Thyroid gland (tissue), 4 donors: ENCODE results near the gene FTCD. TPM values are rescaled to one million over a fixed set of nuclear protein-coding genes. Genes with fewer than 3 reads are reported as not detected.

Experiments used
- DNase-seq, 2 donors: peaks; one replicate each; pipeline ENCODE4 v3.0.0-alpha.2; 2019
- H3K27ac ChIP-seq, 3 donors: fragments of 200-600 bp; sonication (generic); 1 replicate in 2 of 3; 2 replicates in 1 of 3; pipeline ENCODE4 v1.5.1; 2016 to 2019; ENCODE audit warnings: mild to moderate bottlenecking in 1 of 3, moderate library complexity in 1 of 3
- H3K27me3 ChIP-seq: fragments of 200-600 bp; sonication (generic); one replicate; pipeline ENCODE4 v1.5.1; 2019
- H3K36me3 ChIP-seq, 2 donors: fragments of 200-600 bp; sonication (generic); one replicate each; pipeline ENCODE4 v1.5.1; 2016 to 2019
- H3K4me1 ChIP-seq, 2 donors: fragments of 200-600 bp; sonication (generic); one replicate each; pipeline ENCODE4 v1.5.1; 2017 to 2019
- H3K4me3 ChIP-seq, 3 donors: fragments of 200-600 bp; sonication (generic); replicated peaks in 1 of 3; 1 replicate in 2 of 3; 2 replicates in 1 of 3; pipeline ENCODE4 v1.5.1; 2016; ENCODE audit warnings: mild to moderate bottlenecking in 1 of 3
- H3K9me3 ChIP-seq: fragments of 200-600 bp; sonication (generic); one replicate; pipeline ENCODE4 v1.5.1; 2017
- CTCF ChIP-seq, 6 experiments: fragments of 200-600 bp in 3 of 6; fragments of 450-650 bp in 3 of 6; sonication (generic) in 3 of 6; IDR thresholded peaks; one replicate each; pipeline ENCODE4 v1.5.1; 2016 to 2019; ENCODE audit warnings: antibody characterized with exemption in 6 of 6, mild to moderate bottlenecking in 2 of 6, inconsistent platforms in 1 of 6, moderate library complexity in 1 of 6
- POLR2A ChIP-seq, 2 donors: fragments of 450-650 bp; IDR thresholded peaks; one replicate each; pipeline ENCODE4 v1.6.1; 2017; ENCODE audit warnings: antibody characterized with exemption in 2 of 2, mild to moderate bottlenecking in 2 of 2, moderate library complexity in 1 of 2
- WGBS, 2 donors: methylation state at CpG; one replicate each; pipeline ENCODE4 v1.1.5; 2017; 5-methylcytosine and 5-hydroxymethylcytosine counted together
- intact Hi-C: fragments of 100-400 bp; cut with DNase I; formaldehyde crosslinking; loops from one replicate; pipeline ENCODE4 v1.15.1; 2023
- total RNA-seq, 4 donors: library from RNA; depleted of rRNA; stranded (reverse); fragments of >200 nt; gene quantifications; one replicate each; pipeline ENCODE4 v1.2.3, GENCODE V29; 2016

Gene FTCD
- total RNA-seq, 4 donors from 2014 or later: 0.78 to 1.2 (median 0.94) TPM; not detected in 1

GRCh38 chr21:46199436-46200373 lies 44.3 kb upstream of the FTCD start:
- peak in 1 of 2 donors; percentile 0 for DNase-seq
- 81 to 87% methylated on average over 13 of the region's 13 CpGs for WGBS, 2 donors
- no peaks in the 10 kb centered on the region for H3K27me3 ChIP-seq
- intact Hi-C loops: no loop called here
- H3K27ac ChIP-seq: no peak overlapping the region
- H3K4me3 ChIP-seq: no peak overlapping the region
- H3K9me3 ChIP-seq: no peaks in the 10 kb centered on the region
- H3K4me1 ChIP-seq: no peaks in the 10 kb centered on the region
- peaks cover 14 to 19% of the 10 kb centered on the region in 2 donors for H3K36me3 ChIP-seq
- no peak for TF ChIP-seq POLR2A (IDR thresholded peaks at IDR 0.05)
- no peak for TF ChIP-seq CTCF (IDR thresholded peaks at IDR 0.05)

- TF ChIP-seq POLR2A (IDR thresholded peaks at IDR 0.05) (no peak), CTCF (IDR thresholded peaks at IDR 0.05) (no peak)
- 87 to 91% methylated on average over 17 to 20 of the region's 20 CpGs for WGBS, 2 donors
- no peaks in the 10 kb centered on the region for H3K4me1 ChIP-seq
- no peaks in the 10 kb centered on the region for H3K27me3 ChIP-seq
- no peak overlapping the region for H3K4me3 ChIP-seq
- intact Hi-C loops: no loop called here
- H3K27ac ChIP-seq: no peak overlapping the region
- no peak for DNase-seq
- peaks cover 20 to 28% of the 10 kb centered on the region in 2 donors for H3K36me3 ChIP-seq
- H3K9me3 ChIP-seq: no peaks in the 10 kb centered on the region
These were observed 41.4 kb upstream of the FTCD start for GRCh38 chr21:46196733-46197132.

GRCh38 chr21:46195595-46196195 lies 40.3 kb upstream of the FTCD start:
- Histone ChIP-seq H3K4me3 (no peak overlapping the region), H3K27ac (no peak overlapping the region), H3K27me3 (no peaks in the 10 kb centered on the region), H3K36me3 (peaks cover 20 to 28% of the 10 kb centered on the region in 2 donors), H3K4me1 (no peaks in the 10 kb centered on the region), H3K9me3 (no peaks in the 10 kb centered on the region)
- WGBS, 2 donors: 87 to 90% methylated on average over 13 to 20 of the region's 20 CpGs
- DNase-seq: no peak
- intact Hi-C loops: no loop called here
- TF ChIP-seq POLR2A (IDR thresholded peaks at IDR 0.05) (no peak), CTCF (IDR thresholded peaks at IDR 0.05) (no peak)

- Histone ChIP-seq H3K9me3 (no peaks in the 10 kb centered on the region), H3K36me3 (peaks cover 17 to 28% of the 10 kb centered on the region in 2 donors), H3K27me3 (no peaks in the 10 kb centered on the region), H3K4me3 (no peak overlapping the region), H3K4me1 (no peaks in the 10 kb centered on the region), H3K27ac (no peak overlapping the region)
- no peak for TF ChIP-seq POLR2A (IDR thresholded peaks at IDR 0.05)
- no peak for TF ChIP-seq CTCF (IDR thresholded peaks at IDR 0.05)
- DNase-seq: peak in 1 of 2 donors; percentile 0
- 93 to 94% methylated on average over 26 to 34 of the region's 34 CpGs for WGBS, 2 donors
- intact Hi-C loops: no loop called here
These were observed 39.3 kb upstream of the FTCD start for GRCh38 chr21:46194374-46195334.
